ENCODE measurements around the gene NET1. TPM values are rescaled to one million over a fixed set of nuclear protein-coding genes. Genes with fewer than 3 reads are reported as not detected.

The NET1 gene
- total RNA-seq, 3 donors from 2014 or later: 213 to 399 (median 359) TPM

DNA sequence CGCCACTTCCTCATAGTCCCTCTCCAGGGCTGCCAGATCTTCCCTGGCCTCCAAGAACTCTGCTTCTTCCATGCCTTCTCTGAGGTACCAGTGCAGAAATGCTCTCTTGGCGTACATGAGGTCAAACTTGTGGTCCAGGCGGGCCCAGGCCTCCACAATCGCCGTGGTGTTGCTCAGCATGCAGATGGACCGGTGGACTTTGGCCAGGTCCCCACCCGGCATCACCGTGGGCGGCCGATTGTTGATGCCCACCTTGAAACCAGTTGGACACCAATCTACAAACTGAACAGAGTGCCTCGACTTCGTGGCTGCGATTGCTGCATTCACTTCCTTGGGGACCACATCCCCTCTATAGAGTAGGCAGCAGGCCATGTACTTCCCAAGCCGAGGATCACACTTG, 18.8 kb upstream of the NET1 start:
- DNase-seq (no peak), ATAC-seq (no peak)
- Histone ChIP-seq H3K4me1 (ENCODE audit: low read depth) (no peaks in the 10 kb centered on the region), H3K9me3 (peaks cover 23% of the 10 kb centered on the region), H3K36me3 (ENCODE audit: low read depth) (no peaks in the 10 kb centered on the region), H3K4me3 (no peak overlapping the region)
- TF ChIP-seq, protein P1, sequence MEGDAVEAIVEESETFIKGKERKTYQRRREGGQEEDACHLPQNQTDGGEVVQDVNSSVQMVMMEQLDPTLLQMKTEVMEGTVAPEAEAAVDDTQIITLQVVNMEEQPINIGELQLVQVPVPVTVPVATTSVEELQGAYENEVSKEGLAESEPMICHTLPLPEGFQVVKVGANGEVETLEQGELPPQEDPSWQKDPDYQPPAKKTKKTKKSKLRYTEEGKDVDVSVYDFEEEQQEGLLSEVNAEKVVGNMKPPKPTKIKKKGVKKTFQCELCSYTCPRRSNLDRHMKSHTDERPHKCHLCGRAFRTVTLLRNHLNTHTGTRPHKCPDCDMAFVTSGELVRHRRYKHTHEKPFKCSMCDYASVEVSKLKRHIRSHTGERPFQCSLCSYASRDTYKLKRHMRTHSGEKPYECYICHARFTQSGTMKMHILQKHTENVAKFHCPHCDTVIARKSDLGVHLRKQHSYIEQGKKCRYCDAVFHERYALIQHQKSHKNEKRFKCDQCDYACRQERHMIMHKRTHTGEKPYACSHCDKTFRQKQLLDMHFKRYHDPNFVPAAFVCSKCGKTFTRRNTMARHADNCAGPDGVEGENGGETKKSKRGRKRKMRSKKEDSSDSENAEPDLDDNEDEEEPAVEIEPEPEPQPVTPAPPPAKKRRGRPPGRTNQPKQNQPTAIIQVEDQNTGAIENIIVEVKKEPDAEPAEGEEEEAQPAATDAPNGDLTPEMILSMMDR (IDR thresholded peaks at IDR 0.05): no peak
- intact Hi-C loops (cut with DNase I, micrococcal nuclease): no loop called here

- H3K36me3 ChIP-seq (ENCODE audit: low read depth): no peaks in the 10 kb centered on the region
- no peak for ATAC-seq
- TF ChIP-seq, protein P1 (IDR thresholded peaks at IDR 0.05): no peak
These were observed 17.2 kb upstream of the NET1 start for GRCh38 chr10:5395168-5395567.

DNA sequence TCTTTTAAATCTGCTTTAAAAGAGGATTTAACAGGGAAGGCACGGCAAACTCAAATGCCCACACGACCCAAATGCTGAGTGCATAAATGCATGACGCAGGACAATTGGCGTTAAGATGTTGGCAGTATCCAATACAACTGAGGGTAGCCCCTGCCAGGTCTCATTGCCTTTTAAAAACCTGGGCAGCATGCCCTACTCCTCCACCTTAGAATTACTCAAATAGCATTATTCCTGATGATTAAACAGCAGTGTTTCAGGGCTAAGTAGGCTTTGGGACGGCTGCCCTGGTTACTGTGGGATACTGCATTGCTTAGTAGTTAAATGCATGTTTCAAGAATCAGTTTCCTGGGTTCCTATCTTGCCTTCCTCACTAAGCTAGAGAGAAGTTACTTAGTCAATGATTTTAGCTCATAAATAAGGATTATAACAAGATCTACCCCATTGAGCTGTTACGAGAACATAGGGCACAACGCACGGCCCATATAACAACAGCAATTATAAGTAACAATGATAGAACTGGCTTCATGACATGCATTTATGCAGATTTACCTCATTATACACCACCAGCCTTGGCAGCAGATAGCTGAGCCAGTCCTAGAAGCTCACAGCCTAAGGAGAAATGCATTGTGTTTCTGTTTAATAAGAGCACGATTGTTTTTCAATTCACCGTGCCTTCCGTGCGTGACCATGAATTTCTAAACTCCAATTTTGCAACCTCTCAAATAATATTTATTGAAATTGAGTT, 15.6 kb upstream of the NET1 start:
- Histone ChIP-seq H3K4me1 (ENCODE audit: low read depth) (no peaks in the 10 kb centered on the region), H3K9me3 (peaks cover 3% of the 10 kb centered on the region), H3K4me3 (no peak overlapping the region), H3K36me3 (ENCODE audit: low read depth) (no peaks in the 10 kb centered on the region)
- TF ChIP-seq, protein P1 (IDR thresholded peaks at IDR 0.05): no peak
- no peak for DNase-seq
- intact Hi-C loops (cut with DNase I, micrococcal nuclease): no loop called here
- no peak for ATAC-seq

More at GRCh38 chr10:5395168-5395567, 17.2 kb upstream of the NET1 start:
- Histone ChIP-seq H3K4me3 (no peak overlapping the region), H3K4me1 (ENCODE audit: low read depth) (no peaks in the 10 kb centered on the region), H3K9me3 (peaks cover 18% of the 10 kb centered on the region)
- DNase-seq: no peak
- intact Hi-C loops (cut with DNase I, micrococcal nuclease): no loop called here

DNA sequence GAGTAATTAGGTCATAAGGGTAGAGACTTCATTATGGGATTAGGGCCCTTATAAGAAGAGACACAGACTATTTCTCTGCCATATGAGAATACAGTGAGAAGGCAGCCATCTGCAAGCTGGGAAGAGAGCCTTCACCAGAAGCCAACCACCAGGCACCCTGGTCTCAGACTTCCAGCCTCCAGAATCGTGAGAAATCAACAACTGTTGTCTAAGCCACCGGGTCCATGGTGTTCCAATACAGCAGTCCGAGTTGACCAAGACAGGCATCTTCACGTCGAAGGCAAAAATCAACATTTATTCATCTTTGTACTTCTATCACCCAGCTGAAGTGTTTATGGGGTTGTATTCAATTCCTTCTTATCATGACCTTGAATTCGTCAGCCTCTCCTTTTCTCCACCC, 13.0 kb upstream of the NET1 start:
- TF ChIP-seq, protein P1 (IDR thresholded peaks at IDR 0.05): no peak
- no peak for ATAC-seq

DNA sequence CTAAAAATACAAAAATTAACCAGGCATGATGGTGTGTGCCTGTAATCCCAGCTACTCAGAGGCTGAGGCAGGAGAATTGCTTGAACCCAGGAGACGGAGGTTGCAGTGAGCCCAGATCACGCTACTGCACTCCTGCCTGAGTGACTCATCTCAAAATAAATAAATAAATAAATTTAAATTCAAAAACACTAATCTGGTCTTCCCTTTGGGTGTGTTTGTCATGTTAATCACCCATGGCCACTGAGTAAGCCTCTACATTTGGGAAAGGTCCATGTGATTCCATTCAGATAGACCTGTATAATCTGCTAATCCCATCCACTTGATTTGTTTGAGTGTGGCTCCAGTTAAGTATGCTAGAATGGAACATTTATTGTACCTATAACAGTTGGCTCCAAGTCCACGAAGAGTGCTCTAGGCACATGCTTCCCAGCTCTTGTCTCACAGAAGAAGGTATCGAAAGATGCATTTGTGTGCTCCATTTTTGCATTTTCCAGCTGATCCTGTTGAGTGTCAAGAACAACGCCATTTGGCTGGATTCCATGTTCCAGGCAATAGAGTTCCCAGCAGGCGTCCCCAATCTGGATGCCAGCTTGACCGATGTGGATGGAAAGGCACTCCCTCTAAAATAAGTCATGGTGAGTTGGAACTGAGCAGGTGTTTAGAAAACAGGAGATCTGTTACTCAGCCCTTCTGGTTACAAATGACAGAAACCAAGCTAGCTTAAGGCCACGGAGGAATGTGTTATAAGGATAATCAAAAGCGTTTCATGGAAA, 11.7 kb upstream of the NET1 start:
- Histone ChIP-seq H3K4me3 (no peak overlapping the region), H3K9me3 (no peaks in the 10 kb centered on the region), H3K36me3 (ENCODE audit: low read depth) (no peaks in the 10 kb centered on the region), H3K4me1 (ENCODE audit: low read depth) (no peaks in the 10 kb centered on the region)
- DNase-seq: no peak
- intact Hi-C loops (cut with DNase I, micrococcal nuclease): no loop called here
- TF ChIP-seq, protein P1 (IDR thresholded peaks at IDR 0.05): no peak
- ATAC-seq: no peak

More for the DNA sequence above, 13.0 kb upstream of the NET1 start:
- H3K4me3 ChIP-seq: no peak overlapping the region
- no peaks in the 10 kb centered on the region for H3K4me1 ChIP-seq (ENCODE audit: low read depth)
- intact Hi-C loops (cut with DNase I, micrococcal nuclease): no loop called here
- H3K36me3 ChIP-seq (ENCODE audit: low read depth): no peaks in the 10 kb centered on the region
- H3K9me3 ChIP-seq: no peaks in the 10 kb centered on the region
- no peak for DNase-seq
